ENCODE data around the gene PCDHGB4.
"Not testable (repeated sequence)": the region's sequence is repeated elsewhere in the genome, so short reads cannot be mapped to it uniquely, and the experiment has no call there.

The PCDHGB4 gene

DNA sequence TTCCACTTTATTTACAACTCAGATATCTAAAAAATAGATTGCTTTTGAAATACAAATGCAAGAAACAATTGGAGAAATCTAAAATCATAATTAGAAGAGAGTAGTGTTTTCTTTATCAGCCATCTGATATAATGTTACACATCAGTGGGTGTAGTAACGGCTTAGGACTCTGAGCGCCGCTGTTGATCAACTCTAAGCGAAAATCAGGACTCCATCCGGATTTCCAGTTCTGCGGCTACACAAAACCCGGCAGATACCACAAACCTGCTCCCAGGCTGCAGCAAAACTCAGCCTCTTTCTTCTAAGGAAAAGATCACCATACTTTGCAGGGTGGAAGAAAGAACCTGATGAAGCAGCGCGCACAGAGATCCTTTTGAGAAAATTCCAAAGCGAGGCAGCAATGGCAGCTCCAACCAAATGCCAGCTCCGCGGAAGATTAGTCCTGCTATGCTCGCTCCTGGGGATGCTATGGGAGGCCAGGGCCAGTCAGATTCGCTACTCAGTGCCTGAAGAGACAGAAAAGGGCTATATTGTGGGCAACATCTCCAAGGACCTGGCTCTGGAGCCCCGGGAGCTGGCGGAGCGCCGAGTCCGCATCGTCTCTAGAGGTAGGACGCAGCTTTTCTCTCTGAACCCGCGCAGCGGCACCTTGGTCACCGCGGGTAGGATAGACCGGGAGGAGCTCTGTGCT is 15.2 kb downstream of the PCDHGB4 start, which contains the start of gene PCDHGA9:
Gene PCDHGA9, plus strand, starts transcription at position 226 of the 691 bp plus-strand sequence. Its CDS starts 175 bp downstream, at position 401.
- no peak for DNase-seq

DNA sequence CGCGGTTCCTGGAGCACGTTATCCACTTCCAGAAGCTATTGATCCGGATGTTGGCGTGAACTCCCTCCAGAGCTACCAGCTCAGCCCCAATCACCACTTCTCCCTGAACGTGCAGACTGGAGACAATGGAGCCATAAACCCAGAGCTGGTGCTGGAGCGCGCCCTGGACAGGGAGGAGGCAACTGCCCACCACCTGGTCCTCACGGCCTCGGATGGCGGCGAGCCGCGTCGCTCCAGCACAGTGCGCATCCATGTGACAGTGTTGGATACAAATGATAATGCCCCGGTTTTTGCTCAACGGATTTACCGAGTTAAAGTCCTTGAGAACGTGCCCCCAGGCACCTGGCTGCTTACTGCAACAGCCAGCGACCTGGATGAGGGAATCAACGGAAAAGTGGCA is 15.9 kb downstream of the PCDHGB4 start:
- no peak for DNase-seq

DNA sequence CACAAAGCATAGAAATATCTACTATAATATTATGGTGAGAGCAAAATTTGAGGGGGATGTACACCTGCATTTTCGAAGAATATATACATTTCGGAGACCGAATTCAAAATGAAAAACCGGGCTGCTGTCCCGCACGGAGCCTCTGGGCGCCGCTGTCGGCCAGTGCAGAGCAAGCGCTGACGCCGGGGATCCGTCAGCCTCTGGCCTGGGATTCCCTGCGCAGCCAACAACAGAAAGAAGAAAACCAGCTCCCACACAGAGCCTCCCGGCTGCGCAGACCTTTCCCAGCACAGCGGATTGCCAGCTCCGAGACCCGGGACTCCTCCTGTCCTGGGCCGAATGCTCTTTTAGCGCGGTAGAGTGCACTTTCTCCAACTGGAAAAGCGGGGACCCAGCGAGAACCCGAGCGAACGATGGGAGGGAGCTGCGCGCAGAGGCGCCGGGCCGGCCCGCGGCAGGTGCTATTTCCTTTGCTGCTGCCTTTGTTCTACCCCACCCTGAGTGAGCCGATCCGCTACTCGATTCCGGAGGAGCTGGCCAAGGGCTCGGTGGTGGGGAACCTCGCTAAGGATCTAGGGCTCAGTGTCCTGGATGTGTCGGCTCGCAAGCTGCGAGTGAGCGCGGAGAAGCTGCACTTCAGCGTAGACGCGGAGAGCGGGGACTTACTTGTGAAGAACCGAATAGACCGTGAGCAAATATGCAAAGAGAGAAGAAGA is 20.4 kb downstream of the PCDHGB4 start, which contains the start of gene PCDHGB6:
Gene PCDHGB6, plus strand, starts transcription at position 232 of the 716 bp plus-strand sequence. Its CDS starts 182 bp downstream, at position 414.
- peak; percentile 47 for DNase-seq

DNA sequence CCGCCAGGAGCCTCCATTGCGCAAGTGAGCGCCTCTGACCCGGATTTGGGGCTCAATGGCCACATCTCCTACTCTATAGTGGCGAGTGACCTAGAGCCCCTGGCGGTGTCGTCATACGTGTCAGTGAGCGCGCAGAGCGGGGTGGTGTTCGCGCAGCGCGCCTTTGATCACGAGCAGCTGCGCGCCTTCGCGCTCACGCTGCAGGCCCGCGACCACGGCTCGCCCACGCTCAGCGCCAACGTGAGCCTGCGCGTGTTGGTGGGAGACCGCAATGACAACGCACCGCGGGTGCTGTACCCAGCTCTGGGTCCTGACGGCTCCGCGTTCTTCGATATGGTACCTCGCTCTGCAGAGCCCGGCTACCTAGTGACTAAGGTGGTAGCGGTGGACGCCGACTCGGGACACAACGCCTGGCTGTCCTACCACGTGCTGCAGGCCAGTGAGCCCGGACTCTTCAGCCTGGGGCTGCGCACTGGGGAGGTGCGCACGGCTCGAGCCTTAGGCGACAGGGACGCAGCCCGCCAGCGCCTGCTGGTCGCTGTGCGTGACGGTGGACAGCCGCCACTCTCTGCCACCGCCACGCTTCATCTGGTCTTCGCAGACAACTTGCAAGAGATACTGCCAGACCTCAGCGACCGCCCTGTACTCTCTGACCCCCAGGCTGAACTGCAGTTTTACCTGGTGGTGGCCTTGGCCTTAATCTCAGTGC is 22.3 kb downstream of the PCDHGB4 start:
- DNase-seq: no peak

DNA sequence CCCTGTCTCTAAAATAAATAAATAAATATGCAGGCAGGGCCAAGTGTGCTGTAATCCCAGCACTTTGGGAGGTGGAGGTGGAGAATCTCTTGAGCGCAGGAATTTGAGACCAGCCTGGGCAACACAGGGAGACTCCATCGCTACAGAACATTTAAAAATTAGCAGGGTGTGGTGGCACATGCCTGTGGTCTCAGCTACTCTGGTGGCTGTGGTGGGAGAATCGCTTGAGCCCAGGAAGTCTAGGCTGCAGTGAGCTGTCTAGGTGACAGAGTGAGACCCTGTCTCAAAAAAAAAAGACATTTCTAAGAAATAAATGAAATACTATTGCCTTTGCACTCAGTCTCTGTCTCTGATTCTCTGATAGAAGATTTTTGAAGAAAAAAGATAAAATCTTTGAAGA is 24.1 kb downstream of the PCDHGB4 start:
- no peak for DNase-seq

DNA sequence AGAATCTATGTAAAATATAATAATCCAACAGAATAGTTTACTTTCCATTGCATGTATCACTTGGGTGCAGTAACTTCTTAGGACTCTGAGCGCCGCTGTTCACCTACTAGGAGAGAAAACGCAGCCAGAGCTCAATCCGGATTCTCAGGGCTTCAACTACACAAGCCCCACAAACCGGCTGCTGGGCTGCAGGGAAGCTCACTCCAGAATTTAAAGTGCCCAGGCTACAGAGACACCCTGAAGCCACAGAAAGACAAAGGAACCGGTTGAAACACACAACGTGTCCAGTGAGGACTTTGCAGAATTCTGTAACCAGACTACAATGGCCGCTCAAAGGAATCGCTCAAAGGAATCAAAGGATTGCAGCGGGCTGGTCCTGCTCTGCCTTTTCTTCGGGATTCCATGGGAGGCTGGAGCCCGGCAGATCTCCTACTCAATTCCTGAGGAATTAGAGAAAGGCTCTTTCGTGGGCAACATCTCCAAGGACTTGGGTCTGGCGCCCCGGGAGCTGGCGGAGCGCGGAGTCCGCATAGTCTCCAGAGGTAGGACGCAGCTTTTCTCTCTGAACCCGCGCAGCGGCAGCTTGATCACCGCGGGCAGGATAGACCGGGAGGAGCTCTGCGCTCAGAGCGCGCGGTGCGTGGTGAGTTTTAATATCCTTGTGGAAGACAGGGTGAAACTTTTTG is 25.5 kb downstream of the PCDHGB4 start, which contains the start of gene PCDHGA10:
Gene PCDHGA10, plus strand, starts transcription at position 134 of the 686 bp plus-strand sequence. Its CDS starts 189 bp downstream, at position 323.
- peak; percentile 63 for DNase-seq

DNA sequence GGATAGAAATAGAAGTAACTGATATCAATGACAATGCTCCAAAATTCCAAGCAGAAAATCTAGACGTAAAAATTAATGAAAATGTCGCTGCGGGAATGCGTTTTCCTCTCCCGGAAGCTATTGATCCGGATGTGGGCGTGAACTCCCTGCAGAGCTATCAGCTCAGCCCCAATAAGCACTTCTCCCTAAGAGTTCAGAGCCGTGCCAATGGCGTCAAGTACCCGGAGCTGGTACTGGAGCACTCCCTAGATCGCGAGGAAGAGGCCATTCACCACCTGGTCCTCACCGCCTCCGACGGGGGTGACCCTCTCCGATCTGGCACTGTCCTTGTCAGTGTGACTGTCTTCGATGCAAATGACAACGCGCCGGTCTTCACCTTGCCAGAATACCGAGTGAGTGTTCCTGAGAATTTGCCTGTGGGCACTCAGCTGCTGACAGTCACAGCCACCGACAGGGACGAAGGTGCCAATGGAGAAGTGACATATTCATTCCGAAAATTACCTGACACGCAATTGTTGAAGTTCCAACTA is 26.1 kb downstream of the PCDHGB4 start:
- DNase-seq: no peak

DNA sequence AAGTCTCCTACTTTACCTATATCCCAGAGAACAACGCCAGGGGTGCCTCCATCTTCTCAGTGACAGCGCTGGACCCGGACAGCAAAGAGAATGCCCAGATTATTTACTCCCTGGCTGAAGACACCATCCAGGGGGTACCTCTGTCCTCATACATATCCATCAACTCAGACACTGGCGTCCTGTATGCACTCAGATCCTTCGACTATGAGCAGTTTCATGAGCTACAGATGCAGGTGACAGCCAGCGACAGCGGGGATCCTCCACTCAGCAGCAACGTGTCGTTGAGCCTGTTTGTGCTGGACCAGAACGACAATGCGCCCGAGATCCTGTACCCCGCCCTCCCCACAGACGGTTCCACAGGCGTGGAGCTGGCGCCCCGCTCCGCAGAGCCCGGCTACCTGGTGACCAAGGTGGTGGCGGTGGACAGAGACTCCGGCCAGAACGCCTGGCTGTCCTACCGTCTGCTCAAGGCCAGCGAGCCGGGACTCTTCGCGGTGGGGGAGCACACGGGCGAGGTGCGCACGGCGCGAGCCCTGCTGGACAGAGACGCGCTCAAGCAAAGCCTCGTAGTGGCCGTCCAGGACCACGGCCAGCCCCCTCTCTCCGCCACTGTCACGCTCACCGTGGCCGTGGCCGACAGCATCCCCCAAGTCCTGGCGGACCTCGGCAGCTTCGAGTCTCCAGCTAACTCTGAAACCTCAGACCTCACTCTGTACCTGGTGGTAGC is 27.2 kb downstream of the PCDHGB4 start:
- DNase-seq: not testable (repeated sequence)

DNA sequence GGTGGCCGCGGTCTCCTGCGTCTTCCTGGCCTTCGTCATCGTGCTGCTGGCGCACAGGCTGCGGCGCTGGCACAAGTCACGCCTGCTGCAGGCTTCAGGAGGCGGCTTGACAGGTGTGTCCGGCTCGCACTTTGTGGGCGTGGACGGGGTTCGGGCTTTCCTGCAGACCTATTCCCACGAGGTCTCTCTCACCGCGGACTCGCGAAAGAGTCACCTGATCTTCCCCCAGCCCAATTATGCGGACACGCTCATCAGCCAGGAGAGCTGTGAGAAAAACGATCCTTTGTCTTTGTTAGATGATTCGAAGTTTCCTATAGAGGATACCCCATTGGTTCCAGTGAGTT is 27.7 kb downstream of the PCDHGB4 start:
- not testable (repeated sequence) for DNase-seq

DNA sequence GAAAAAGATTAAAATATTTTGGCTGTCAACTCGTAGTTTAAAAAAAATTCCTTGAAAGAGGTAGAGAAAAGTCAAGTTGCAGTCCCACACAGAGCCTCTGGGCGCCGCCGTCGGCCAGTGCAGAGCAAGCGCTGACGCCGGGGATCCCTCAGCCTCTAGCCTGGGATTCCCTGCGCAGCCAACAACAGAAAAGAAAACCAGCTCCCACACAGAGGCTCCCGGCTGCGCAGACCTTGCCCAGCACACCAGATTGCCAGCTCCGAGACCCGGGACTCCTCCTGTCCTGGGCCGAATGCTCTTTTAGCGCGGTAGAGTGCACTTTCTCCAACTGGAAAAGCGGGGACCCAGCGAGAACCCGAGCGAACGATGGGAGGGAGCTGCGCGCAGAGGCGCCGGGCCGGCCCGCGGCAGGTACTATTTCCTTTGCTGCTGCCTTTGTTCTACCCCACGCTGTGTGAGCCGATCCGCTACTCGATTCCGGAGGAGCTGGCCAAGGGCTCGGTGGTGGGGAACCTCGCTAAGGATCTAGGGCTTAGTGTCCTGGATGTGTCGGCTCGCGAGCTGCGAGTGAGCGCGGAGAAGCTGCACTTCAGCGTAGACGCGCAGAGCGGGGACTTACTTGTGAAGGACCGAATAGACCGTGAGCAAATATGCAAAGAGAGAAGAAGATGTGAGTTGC is 30.1 kb downstream of the PCDHGB4 start, which contains the start of gene PCDHGB7:
Gene PCDHGB7, plus strand, starts transcription at position 184 of the 679 bp plus-strand sequence. Its CDS starts 183 bp downstream, at position 367.
- DNase-seq: peak; percentile 53

DNA sequence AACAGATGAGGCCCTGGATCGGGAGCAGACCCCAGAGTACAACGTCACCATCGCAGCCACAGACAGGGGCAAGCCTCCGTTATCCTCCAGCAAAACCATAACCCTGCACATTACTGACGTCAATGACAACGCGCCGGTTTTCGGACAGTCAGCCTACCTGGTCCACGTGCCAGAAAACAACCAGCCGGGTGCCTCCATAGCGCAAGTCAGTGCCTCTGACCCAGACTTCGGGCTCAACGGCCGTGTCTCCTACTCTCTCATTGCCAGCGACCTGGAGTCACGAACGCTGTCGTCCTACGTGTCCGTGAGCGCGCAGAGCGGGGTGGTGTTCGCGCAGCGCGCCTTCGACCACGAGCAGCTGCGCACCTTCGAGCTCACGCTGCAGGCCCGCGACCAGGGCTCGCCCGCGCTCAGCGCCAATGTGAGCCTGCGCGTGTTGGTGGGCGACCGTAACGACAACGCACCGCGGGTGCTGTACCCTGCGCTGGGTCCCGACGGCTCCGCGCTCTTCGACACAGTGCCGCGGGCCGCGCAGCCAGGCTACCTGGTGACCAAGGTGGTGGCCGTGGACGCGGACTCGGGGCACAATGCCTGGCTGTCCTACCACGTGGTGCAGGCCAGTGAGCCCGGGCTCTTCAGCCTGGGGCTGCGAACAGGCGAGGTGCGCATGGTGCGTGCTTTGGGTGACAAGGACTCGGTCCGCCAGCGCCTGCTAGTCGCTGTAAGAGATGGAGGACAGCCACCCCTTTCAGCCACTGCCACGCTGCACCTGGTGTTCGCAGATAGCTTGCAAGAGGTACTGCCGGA is 31.8 kb downstream of the PCDHGB4 start:
- no peak for DNase-seq

DNA sequence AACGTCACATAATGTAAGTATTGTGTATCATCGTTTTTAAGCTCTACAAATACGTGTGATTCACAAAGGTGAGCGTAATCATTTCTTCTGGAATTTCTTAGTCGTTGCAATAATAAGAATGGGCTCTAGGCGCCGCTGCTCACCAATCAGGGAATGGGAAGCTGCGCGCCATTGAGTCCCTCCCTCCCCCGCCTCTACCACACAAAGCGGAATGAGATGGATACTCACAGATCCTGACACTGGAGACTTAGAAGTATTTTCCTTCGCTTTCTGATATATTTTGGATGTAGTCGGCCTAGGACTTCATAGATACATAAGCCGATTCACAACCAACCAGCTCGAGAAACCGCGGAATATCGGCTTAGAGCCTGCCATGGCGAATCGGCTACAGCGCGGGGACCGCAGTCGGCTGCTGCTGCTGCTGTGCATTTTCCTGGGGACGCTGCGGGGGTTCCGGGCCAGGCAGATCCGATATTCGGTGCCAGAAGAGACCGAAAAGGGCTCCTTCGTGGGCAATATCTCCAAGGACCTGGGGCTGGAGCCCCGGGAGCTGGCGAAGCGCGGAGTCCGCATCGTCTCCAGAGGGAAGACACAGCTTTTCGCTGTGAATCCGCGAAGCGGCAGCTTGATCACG is 33.5 kb downstream of the PCDHGB4 start, which contains the start of gene PCDHGA11:
Gene PCDHGA11, plus strand, starts transcription at position 197 of the 634 bp plus-strand sequence. Its CDS starts 177 bp downstream, at position 374.
- peak; percentile 53 for DNase-seq

DNA sequence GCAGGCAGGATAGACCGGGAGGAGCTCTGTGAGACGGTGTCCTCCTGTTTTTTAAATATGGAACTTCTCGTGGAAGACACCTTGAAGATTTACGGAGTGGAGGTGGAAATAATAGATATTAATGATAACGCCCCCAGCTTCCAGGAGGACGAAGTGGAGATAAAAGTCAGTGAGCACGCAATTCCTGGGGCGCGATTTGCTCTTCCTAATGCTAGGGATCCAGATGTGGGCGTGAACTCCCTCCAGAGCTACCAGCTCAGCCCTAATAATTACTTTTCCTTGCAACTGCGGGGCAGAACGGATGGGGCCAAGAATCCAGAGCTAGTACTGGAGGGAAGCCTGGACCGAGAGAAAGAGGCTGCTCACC is 34.0 kb downstream of the PCDHGB4 start:
- DNase-seq: no peak

DNA sequence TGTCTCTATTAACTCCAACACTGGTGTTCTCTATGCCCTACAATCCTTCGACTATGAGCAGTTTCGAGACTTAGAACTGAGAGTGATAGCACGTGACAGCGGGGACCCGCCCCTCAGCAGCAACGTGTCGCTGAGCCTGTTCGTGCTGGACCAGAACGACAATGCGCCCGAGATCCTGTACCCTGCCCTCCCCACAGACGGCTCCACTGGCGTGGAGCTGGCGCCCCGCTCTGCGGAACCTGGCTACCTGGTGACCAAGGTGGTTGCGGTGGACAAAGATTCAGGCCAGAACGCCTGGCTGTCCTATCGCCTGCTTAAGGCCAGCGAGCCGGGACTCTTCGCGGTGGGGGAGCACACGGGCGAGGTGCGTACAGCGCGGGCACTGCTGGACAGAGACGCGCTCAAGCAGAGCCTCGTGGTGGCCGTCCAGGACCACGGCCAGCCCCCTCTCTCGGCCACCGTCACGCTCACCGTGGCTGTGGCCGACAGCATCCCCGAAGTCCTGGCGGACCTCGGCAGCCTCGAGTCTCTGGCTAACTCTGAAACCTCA is 35.3 kb downstream of the PCDHGB4 start:
- no peak for DNase-seq

DNA sequence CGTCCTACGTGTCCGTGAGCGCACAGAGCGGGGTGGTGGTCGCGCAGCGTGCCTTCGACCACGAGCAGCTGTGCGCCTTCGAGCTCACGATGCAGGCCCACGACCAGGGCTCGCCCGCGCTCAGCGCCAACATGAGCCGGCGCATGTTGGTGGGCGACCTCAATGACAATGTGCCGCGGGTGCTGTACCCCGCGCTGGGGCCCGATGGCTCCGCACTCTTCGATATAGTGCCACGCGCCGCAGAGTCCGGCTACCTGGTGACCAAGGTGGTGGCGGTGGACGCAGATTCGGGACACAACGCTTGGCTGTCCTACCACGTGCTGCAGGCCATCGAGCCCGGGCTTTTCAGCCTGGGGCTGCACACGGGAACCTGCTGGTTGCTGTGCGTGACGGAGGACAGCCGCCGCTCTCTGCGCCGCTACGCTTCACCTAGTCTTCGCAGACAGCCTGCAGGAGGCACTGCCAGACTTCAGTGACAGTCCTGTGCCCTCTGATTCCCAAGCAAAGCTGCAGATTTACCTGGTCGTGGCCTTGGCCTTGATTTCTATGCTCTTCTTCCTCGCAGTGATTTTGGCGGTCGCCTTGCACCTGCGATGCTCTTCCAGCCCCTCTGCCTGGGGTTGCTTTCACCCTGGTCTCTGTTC is 40.4 kb downstream of the PCDHGB4 start:
- DNase-seq: no peak

DNA sequence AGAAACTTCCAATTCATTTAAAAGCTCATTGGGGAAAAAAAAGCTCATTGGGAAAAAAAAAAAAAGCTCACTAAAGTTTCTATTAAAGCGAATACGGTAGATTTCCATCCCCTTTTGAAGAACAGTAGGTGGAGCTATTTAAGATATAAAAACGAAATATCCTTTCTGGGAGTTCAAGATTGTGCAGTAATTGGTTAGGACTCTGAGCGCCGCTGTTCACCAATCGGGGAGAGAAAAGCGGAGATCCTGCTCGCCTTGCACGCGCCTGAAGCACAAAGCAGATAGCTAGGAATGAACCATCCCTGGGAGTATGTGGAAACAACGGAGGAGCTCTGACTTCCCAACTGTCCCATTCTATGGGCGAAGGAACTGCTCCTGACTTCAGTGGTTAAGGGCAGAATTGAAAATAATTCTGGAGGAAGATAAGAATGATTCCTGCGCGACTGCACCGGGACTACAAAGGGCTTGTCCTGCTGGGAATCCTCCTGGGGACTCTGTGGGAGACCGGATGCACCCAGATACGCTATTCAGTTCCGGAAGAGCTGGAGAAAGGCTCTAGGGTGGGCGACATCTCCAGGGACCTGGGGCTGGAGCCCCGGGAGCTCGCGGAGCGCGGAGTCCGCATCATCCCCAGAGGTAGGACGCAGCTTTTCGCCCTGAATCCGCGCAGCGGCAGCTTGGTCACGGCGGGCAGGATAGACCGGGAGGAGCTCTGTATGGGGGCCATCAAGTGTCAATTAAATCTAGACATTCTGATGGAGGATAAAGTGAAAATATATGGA is 43.0 kb downstream of the PCDHGB4 start, which contains the start of gene PCDHGA12:
Gene PCDHGA12, plus strand, starts transcription at position 176 of the 782 bp plus-strand sequence. Its CDS starts 253 bp downstream, at position 429.
- no peak for DNase-seq

DNA sequence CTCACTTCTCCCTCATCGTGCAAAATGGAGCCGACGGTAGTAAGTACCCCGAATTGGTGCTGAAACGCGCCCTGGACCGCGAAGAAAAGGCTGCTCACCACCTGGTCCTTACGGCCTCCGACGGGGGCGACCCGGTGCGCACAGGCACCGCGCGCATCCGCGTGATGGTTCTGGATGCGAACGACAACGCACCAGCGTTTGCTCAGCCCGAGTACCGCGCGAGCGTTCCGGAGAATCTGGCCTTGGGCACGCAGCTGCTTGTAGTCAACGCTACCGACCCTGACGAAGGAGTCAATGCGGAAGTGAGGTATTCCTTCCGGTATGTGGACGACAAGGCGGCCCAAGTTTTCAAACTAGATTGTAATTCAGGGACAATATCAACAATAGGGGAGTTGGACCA is 43.8 kb downstream of the PCDHGB4 start:
- DNase-seq: no peak

DNA sequence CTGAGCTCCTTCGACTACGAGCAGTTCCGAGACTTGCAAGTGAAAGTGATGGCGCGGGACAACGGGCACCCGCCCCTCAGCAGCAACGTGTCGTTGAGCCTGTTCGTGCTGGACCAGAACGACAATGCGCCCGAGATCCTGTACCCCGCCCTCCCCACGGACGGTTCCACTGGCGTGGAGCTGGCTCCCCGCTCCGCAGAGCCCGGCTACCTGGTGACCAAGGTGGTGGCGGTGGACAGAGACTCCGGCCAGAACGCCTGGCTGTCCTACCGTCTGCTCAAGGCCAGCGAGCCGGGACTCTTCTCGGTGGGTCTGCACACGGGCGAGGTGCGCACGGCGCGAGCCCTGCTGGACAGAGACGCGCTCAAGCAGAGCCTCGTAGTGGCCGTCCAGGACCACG is 44.8 kb downstream of the PCDHGB4 start:
- not testable (repeated sequence) for DNase-seq

Data from CD4-positive, alpha-beta T cell treated with Interleukin-17A for 4 hours (primary cell).